ENCODE measurements around the gene ZNF181.
A peak's percentile ranks its signal among the peaks of the same experiment; 100 is the strongest.

The ZNF181 gene

GRCh38 chr19:34744896-34745690, 11.1 kb downstream of the ZNF181 start:
- Histone ChIP-seq H3K4me1 (ENCODE audit: control insufficient read depth, insufficient read depth, low read length, poor library complexity, severe bottlenecking) (no peaks in the 10 kb centered on the region), H3K36me3 (ENCODE audit: control insufficient read depth, insufficient read depth, low read length) (peaks cover 6% of the 10 kb centered on the region), H3K27ac (ENCODE audit: insufficient read depth, low read length, poor library complexity, severe bottlenecking) (no peak overlapping the region), H3K9me3 (ENCODE audit: control insufficient read depth, low read length) (peaks cover 21% of the 10 kb centered on the region), H3K27me3 (replicated peaks; ENCODE audit: control insufficient read depth, insufficient read depth, low read length, poor library complexity, severe bottlenecking) (no peaks in the 10 kb centered on the region), H3K4me3 (ENCODE audit: insufficient read depth, low read depth, low read length, poor library complexity, severe bottlenecking) (no peak overlapping the region)
- no peak for DNase-seq

GRCh38 chr19:34757441-34757840, 23.4 kb downstream of the ZNF181 start:
- DNase-seq = no peak
- Histone ChIP-seq H3K4me1 (ENCODE audit: control insufficient read depth, insufficient read depth, low read length, poor library complexity, severe bottlenecking) (no peaks in the 10 kb centered on the region), H3K4me3 (ENCODE audit: insufficient read depth, low read depth, low read length, poor library complexity, severe bottlenecking) (no peak overlapping the region), H3K27ac (ENCODE audit: insufficient read depth, low read length, poor library complexity, severe bottlenecking) (no peak overlapping the region), H3K36me3 (ENCODE audit: control insufficient read depth, insufficient read depth, low read length) (peaks cover 5% of the 10 kb centered on the region), H3K27me3 (replicated peaks; ENCODE audit: control insufficient read depth, insufficient read depth, low read length, poor library complexity, severe bottlenecking) (no peaks in the 10 kb centered on the region), H3K9me3 (ENCODE audit: control insufficient read depth, low read length) (peaks cover 42% of the 10 kb centered on the region)

- DNase-seq = no peak
- H3K9me3 ChIP-seq (ENCODE audit: control insufficient read depth, low read length) = peaks cover 42% of the 10 kb centered on the region
- H3K4me3 ChIP-seq (ENCODE audit: insufficient read depth, low read depth, low read length, poor library complexity, severe bottlenecking) = no peak overlapping the region
- no peaks in the 10 kb centered on the region for H3K4me1 ChIP-seq (ENCODE audit: control insufficient read depth, insufficient read depth, low read length, poor library complexity, severe bottlenecking)
- H3K27ac ChIP-seq (ENCODE audit: insufficient read depth, low read length, poor library complexity, severe bottlenecking) = no peak overlapping the region
- H3K36me3 ChIP-seq (ENCODE audit: control insufficient read depth, insufficient read depth, low read length) = peaks cover 5% of the 10 kb centered on the region
- H3K27me3 ChIP-seq (replicated peaks; ENCODE audit: control insufficient read depth, insufficient read depth, low read length, poor library complexity, severe bottlenecking) = no peaks in the 10 kb centered on the region
Observed at GRCh38 chr19:34759218-34759917, 25.3 kb downstream of the ZNF181 start.

- Histone ChIP-seq H3K27ac (ENCODE audit: insufficient read depth, low read length, poor library complexity, severe bottlenecking) (no peak overlapping the region), H3K4me1 (ENCODE audit: control insufficient read depth, insufficient read depth, low read length, poor library complexity, severe bottlenecking) (no peaks in the 10 kb centered on the region), H3K9me3 (ENCODE audit: control insufficient read depth, low read length) (no peaks in the 10 kb centered on the region), H3K36me3 (ENCODE audit: control insufficient read depth, insufficient read depth, low read length) (peaks cover 43% of the 10 kb centered on the region), H3K4me3 (ENCODE audit: insufficient read depth, low read depth, low read length, poor library complexity, severe bottlenecking) (no peak overlapping the region), H3K27me3 (replicated peaks; ENCODE audit: control insufficient read depth, insufficient read depth, low read length, poor library complexity, severe bottlenecking) (no peaks in the 10 kb centered on the region)
- DNase-seq = no peak
Observed at GRCh38 chr19:34766386-34766785, 32.3 kb downstream of the ZNF181 start.

GRCh38 chr19:34767951-34768350, 33.9 kb downstream of the ZNF181 start:
- Histone ChIP-seq H3K27ac (ENCODE audit: insufficient read depth, low read length, poor library complexity, severe bottlenecking) (no peak overlapping the region), H3K27me3 (replicated peaks; ENCODE audit: control insufficient read depth, insufficient read depth, low read length, poor library complexity, severe bottlenecking) (no peaks in the 10 kb centered on the region), H3K4me1 (ENCODE audit: control insufficient read depth, insufficient read depth, low read length, poor library complexity, severe bottlenecking) (peaks cover 5% of the 10 kb centered on the region), H3K9me3 (ENCODE audit: control insufficient read depth, low read length) (no peaks in the 10 kb centered on the region), H3K4me3 (ENCODE audit: insufficient read depth, low read depth, low read length, poor library complexity, severe bottlenecking) (no peak overlapping the region), H3K36me3 (ENCODE audit: control insufficient read depth, insufficient read depth, low read length) (peaks cover 43% of the 10 kb centered on the region)
- no peak for DNase-seq

- Histone ChIP-seq H3K9me3 (ENCODE audit: control insufficient read depth, low read length) (no peaks in the 10 kb centered on the region), H3K27me3 (replicated peaks; ENCODE audit: control insufficient read depth, insufficient read depth, low read length, poor library complexity, severe bottlenecking) (no peaks in the 10 kb centered on the region), H3K36me3 (ENCODE audit: control insufficient read depth, insufficient read depth, low read length) (peaks cover 10% of the 10 kb centered on the region), H3K4me3 (ENCODE audit: insufficient read depth, low read depth, low read length, poor library complexity, severe bottlenecking) (peak within 1 kb of the TSS; percentile 68), H3K27ac (ENCODE audit: insufficient read depth, low read length, poor library complexity, severe bottlenecking) (peak within 1 kb of the TSS; percentile 62), H3K4me1 (ENCODE audit: control insufficient read depth, insufficient read depth, low read length, poor library complexity, severe bottlenecking) (peaks cover 5% of the 10 kb centered on the region)
- DNase-seq = peak; percentile 70 to 78 (median 76)
Observed at GRCh38 chr19:34772697-34773554, 38.9 kb downstream of the ZNF181 start, which contains the start of gene ZNF599. Gene ZNF599 (minus strand): TSS chr19:34773215. CDS start chr19:34772841, 374 bp downstream.

- Histone ChIP-seq H3K27ac (ENCODE audit: insufficient read depth, low read length, poor library complexity, severe bottlenecking) (no peak overlapping the region), H3K4me1 (ENCODE audit: control insufficient read depth, insufficient read depth, low read length, poor library complexity, severe bottlenecking) (peaks cover 5% of the 10 kb centered on the region), H3K27me3 (replicated peaks; ENCODE audit: control insufficient read depth, insufficient read depth, low read length, poor library complexity, severe bottlenecking) (no peaks in the 10 kb centered on the region), H3K4me3 (ENCODE audit: insufficient read depth, low read depth, low read length, poor library complexity, severe bottlenecking) (no peak overlapping the region), H3K36me3 (ENCODE audit: control insufficient read depth, insufficient read depth, low read length) (peaks cover 6% of the 10 kb centered on the region), H3K9me3 (ENCODE audit: control insufficient read depth, low read length) (no peaks in the 10 kb centered on the region)
- no peak for DNase-seq
Observed at GRCh38 chr19:34773555-34773864, 39.5 kb downstream of the ZNF181 start.

GRCh38 chr19:34774857-34775256, 40.8 kb downstream of the ZNF181 start:
- Histone ChIP-seq H3K27ac (ENCODE audit: insufficient read depth, low read length, poor library complexity, severe bottlenecking) (no peak overlapping the region), H3K36me3 (ENCODE audit: control insufficient read depth, insufficient read depth, low read length) (no peaks in the 10 kb centered on the region), H3K4me3 (ENCODE audit: insufficient read depth, low read depth, low read length, poor library complexity, severe bottlenecking) (no peak overlapping the region), H3K4me1 (ENCODE audit: control insufficient read depth, insufficient read depth, low read length, poor library complexity, severe bottlenecking) (peaks cover 5% of the 10 kb centered on the region), H3K9me3 (ENCODE audit: control insufficient read depth, low read length) (no peaks in the 10 kb centered on the region), H3K27me3 (replicated peaks; ENCODE audit: control insufficient read depth, insufficient read depth, low read length, poor library complexity, severe bottlenecking) (no peaks in the 10 kb centered on the region)
- no peak for DNase-seq

GRCh38 chr19:34778342-34778741, 44.3 kb downstream of the ZNF181 start:
- Histone ChIP-seq H3K36me3 (ENCODE audit: control insufficient read depth, insufficient read depth, low read length) (no peaks in the 10 kb centered on the region), H3K27ac (ENCODE audit: insufficient read depth, low read length, poor library complexity, severe bottlenecking) (no peak overlapping the region), H3K27me3 (replicated peaks; ENCODE audit: control insufficient read depth, insufficient read depth, low read length, poor library complexity, severe bottlenecking) (no peaks in the 10 kb centered on the region), H3K9me3 (ENCODE audit: control insufficient read depth, low read length) (no peaks in the 10 kb centered on the region), H3K4me1 (ENCODE audit: control insufficient read depth, insufficient read depth, low read length, poor library complexity, severe bottlenecking) (no peaks in the 10 kb centered on the region), H3K4me3 (ENCODE audit: insufficient read depth, low read depth, low read length, poor library complexity, severe bottlenecking) (no peak overlapping the region)
- DNase-seq = no peak

Measured in effector memory CD4-positive, alpha-beta T cell (primary cell).